Measurements from ENCODE around the gene DCTN2.
"Not testable (repeated sequence)": the region's sequence is repeated elsewhere in the genome, so short reads cannot be mapped to it uniquely, and the experiment has no call there.

The DCTN2 gene

GRCh38 chr12:57546438-57547287 lies at the start of gene DCTN2:
TSS of gene DCTN2 (minus strand) at chr12:57547192. CDS start at chr12:57547063, 129 bp downstream.
- DNase-seq (ENCODE audit: low spot score), result peak; percentile 98

- no peak for DNase-seq (ENCODE audit: low spot score)
Measured at GRCh38 chr12:57593187-57593586, 46.2 kb upstream of the DCTN2 start.

GRCh38 chr12:57592551-57593165 lies 45.7 kb upstream of the DCTN2 start:
- no peak for DNase-seq (ENCODE audit: low spot score)

GRCh38 chr12:57591782-57592325 lies 44.9 kb upstream of the DCTN2 start:
- DNase-seq (ENCODE audit: low spot score), result no peak

- peak; percentile 91 for DNase-seq (ENCODE audit: low spot score)
Measured at GRCh38 chr12:57590864-57591781, 44.1 kb upstream of the DCTN2 start, which contains the start of gene PIP4K2C. TSS of gene PIP4K2C (plus strand) at chr12:57591192. CDS start at chr12:57591290, 98 bp downstream.

GRCh38 chr12:57590479-57590863 lies 43.5 kb upstream of the DCTN2 start:
- no peak for DNase-seq (ENCODE audit: low spot score)

GRCh38 chr12:57588951-57589610 lies 42.1 kb upstream of the DCTN2 start:
- not testable (repeated sequence) for DNase-seq (ENCODE audit: low spot score)

- DNase-seq (ENCODE audit: low spot score), result no peak
Measured at GRCh38 chr12:57586832-57587429, 39.9 kb upstream of the DCTN2 start.

GRCh38 chr12:57586128-57586527 lies 39.1 kb upstream of the DCTN2 start:
- no peak for DNase-seq (ENCODE audit: low spot score)

- DNase-seq (ENCODE audit: low spot score), result no peak
Measured at GRCh38 chr12:57585156-57585555, 38.2 kb upstream of the DCTN2 start.

GRCh38 chr12:57584690-57585089 lies 37.7 kb upstream of the DCTN2 start:
- no peak for DNase-seq (ENCODE audit: low spot score)

- DNase-seq (ENCODE audit: low spot score), result no peak
Measured at GRCh38 chr12:57584050-57584449, 37.1 kb upstream of the DCTN2 start.

GRCh38 chr12:57583008-57583831 lies 36.2 kb upstream of the DCTN2 start:
- DNase-seq (ENCODE audit: low spot score), result peak; percentile 92

- no peak for DNase-seq (ENCODE audit: low spot score)
Measured at GRCh38 chr12:57582440-57582839, 35.4 kb upstream of the DCTN2 start.

- DNase-seq (ENCODE audit: low spot score), result no peak
Measured at GRCh38 chr12:57581802-57582201, 34.8 kb upstream of the DCTN2 start.

- no peak for DNase-seq (ENCODE audit: low spot score)
Measured at GRCh38 chr12:57580466-57580795, 33.4 kb upstream of the DCTN2 start.

- DNase-seq (ENCODE audit: low spot score), result no peak
Measured at GRCh38 chr12:57579677-57580465, 32.9 kb upstream of the DCTN2 start.

- no peak for DNase-seq (ENCODE audit: low spot score)
Measured at GRCh38 chr12:57579011-57579410, 32.0 kb upstream of the DCTN2 start.

- DNase-seq (ENCODE audit: low spot score), result no peak
Measured at GRCh38 chr12:57577981-57578758, 31.2 kb upstream of the DCTN2 start.
